CD4-positive, alpha-beta T cell treated with Interleukin-2 at 100 ng/mL for 4 hours (primary cell): Measurements from ENCODE around the gene MKNK1.

ENCODE experiments used
- DNase-seq: peaks from one replicate; pipeline ENCODE4 v3.0.0-alpha.2; 2020; ENCODE audit warnings: low spot score

MKNK1 gene

DNA sequence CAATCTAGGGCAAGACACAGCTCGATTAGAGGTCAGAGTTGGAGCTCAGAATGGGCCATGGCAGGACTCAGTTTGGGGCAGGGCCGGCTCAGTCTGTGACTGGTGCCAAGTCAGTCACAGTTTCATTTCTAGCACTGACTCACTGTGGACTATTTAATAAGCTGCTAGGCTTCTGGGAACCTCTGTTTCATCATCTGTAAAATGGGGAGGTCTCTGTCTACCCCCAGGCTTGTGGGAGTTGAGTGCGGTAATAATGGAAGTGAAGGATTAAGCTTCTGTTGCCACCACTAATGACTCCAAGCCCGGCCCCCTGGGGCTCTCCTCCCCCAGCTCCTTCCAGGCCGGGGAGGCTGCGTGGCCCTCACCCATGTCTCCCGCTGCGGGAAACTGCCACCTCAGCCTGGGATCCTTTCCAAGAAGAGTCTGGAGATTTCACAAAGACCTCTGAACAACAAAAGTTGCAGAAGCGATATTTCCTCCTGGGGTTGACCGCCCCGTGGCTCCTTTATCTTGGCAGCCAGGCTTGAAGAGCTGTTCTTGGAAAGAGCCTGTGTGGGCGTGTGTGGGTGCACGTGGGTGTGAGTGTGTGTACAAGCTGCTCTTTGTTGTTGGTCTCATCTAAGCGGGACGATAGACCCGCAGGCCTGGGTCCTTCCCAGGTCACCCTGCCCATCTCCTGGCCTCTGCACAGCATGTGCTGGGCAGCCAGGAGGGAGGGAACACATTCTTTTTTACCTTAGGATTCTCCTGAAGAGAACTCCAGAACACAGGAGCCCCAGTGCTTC is 81.7 kb downstream of the MKNK1 start:
- no peak for DNase-seq

GRCh38 chr1:46521414-46521813 is 82.7 kb downstream of the MKNK1 start:
- no peak for DNase-seq

DNA sequence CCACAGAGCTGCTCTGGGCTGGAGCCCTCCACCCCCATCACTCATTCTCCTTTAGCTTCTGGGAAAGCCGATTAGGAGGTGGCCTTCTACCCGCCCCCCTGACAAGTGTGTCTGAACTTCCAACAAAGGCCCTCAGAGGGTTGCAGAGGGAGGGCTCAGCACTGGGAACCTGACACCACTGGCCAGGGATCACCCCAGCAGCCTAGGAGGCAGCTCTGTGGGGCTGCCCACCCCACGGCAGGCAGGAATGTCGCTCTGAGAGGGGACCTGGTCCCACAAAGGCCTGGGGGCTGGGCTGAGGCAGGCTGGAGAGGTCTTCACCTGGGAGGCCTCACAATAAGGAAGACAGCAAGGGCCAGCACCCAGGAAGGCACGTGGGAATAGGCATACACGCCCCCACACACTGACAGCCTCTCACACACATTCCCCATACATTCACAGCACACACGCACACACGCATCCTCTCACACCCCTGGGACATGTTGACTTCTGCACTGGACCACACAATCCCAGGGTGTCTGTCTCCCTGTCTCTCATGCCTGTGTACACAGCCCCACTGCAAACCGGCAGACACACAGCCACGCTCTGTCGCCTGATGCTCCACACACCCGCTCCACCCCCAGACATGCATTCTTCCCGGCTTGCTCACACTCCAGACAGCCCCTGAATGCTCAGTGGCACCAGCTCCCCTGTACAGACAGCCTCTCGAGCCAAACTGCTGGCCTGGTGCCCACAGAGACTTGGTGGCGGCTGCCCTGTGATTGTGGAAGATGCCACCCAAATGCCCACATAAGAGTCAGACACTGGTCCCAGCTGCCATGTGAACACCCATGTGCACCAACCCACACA is 83.8 kb downstream of the MKNK1 start:
- DNase-seq: no peak

DNA sequence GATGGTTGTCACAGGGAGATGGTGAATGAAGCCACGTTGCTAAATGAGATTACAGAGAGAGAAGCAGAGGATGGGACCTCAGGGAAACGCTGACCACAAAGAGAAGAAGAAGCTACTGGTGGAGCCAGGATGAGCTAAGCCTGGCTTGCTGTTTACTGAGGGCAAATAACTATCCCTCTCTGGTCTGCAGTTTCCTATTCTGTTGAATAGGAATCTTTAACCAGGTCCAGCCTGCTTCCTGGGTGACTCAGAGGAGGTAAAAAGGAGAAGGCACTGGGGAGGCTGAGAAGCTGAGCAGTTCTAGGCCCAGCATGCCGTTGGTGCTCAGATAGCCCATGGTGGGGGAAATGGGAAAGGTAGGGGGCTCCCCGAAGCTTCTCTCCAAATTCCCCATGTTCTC is 84.9 kb downstream of the MKNK1 start:
- DNase-seq: no peak

- no peak for DNase-seq
These were observed 86.1 kb downstream of the MKNK1 start for GRCh38 chr1:46517932-46518498.

GRCh38 chr1:46517010-46517600 is 87.0 kb downstream of the MKNK1 start:
- no peak for DNase-seq

DNA sequence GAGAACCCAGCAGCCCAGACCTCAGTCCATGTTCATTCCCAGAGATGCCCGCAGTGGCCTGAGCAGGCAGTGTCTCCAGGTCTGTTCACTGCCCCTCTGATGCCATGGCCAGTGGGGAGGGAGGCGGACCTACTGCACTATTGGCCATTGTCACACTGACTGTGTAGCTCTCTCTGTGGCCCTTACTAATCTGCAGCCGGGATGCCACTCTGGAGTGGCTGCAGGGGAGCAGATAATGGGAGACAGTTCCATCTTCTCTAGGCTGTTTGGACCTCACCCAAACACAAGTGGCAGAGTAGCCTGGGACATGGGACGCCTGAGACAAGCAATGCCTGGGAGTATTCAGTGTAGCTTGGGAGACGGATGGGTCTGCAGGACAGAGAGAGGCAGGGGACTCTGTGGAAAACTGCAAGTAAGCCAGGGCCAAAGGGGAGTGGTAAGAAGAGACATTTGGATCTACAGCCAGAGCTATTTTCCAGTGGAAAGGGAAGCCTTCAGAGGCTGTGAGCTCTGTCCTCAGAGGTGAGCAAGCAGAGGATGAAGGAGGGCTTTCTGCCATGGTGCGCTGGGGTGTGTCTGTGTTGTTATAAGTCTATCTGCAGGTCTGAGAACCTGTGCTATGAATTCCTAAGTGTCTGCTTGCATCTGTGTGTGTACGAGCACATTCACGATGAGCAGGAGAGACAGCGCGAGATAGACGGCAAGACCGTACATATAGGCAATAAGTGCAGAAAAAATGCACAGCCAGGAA is 87.7 kb downstream of the MKNK1 start:
- DNase-seq: no peak

- no peak for DNase-seq
These were observed 88.5 kb downstream of the MKNK1 start for GRCh38 chr1:46515576-46515975.

DNA sequence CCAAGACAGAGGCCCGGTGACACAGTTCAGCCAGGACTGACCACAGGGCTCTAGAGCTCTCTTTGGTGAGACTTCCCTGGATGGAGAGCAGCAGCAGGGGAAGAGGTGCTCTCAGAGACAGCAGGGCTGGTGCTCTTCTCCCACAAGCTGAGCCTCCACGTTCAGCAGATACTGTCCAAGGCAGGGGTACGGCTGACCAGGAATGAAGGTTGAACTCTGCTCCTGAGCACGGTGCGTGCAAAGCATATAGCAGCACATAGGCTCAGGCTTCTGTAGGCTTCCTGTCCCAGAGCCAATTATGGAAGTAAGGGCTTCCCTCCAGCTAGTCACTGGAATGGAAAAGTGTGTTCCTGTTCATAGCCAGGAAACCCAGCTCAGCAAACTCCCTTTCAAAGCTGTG is 90.5 kb downstream of the MKNK1 start:
- no peak for DNase-seq

DNA sequence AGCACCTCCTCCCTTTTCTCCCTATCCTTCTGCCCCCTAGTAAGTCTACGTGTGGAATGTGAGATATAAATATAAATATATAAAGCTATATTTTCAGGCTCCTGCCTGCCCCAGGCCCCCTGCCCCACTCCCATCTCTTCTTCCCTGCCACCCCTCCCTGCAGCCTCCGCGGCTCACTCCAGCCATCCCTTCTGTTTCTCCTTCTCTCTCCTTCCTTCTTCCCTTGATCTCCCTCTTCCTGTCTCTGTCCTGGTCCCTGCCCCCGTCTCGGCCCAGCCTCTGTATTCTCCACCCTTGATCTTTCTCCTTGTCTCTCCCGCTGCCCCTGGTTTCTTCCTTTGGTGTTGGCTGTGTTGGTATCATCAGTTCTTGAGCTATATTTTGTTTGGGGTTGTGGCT is 91.3 kb downstream of the MKNK1 start:
- DNase-seq: no peak

DNA sequence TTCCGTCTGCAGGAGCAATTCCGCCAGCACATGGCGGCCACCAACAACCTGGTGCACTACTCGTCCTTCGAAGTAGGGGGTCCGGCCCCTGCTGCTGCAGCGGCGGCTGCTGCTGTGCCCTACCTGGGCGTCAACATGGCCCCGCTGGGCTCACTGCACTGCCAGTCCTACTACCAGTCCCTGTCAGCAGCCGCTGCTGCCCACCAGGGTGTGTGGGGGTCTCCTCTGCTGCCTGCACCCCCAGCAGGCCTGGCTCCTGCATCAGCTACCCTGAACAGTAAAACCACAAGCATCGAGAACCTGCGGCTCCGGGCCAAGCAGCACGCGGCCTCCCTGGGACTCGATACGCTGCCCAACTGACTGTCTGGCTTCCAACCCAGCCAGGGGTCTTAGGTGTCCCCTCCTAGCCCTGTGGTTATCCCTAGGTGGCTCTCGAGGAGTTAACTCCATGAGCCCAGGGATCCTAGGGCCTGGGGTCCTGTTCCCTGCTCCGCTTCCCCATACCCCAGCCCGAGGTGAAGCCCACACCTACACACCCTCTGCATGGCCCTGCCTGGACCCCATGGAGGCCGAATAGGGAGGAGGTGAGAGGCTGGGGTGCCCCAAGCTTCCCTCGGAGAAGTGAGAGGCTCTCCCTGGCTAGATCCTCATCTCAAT is 91.8 kb downstream of the MKNK1 start:
- DNase-seq: no peak

GRCh38 chr1:46510998-46511365 is 93.1 kb downstream of the MKNK1 start:
- DNase-seq: no peak

DNA sequence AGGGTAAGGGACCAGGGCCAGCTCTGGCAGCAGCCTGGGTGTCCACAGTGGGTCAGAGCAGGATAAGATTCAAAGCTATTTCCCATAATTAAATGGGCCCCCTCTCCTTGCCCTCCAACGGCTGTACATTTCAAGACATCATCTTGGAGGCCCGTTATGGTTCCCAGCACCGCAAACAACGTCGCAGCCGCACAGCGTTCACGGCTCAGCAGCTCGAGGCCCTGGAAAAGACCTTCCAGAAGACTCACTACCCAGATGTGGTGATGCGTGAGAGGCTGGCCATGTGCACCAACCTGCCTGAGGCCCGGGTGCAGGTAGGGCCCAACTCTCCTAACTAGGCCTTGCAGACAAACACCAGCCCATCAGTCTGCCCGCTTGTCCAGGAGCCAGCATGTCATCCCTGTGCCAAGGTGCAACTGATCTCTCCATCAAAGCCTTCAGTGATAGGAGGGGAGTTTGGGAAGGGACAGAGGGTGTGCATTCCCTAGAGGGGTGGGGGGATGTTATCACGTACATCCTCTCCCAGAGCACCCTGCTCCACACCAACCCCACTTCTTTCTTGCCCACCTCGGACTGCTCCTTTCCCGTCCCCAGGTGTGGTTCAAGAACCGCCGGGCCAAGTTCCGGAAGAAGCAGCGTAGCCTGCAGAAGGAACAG is 93.6 kb downstream of the MKNK1 start:
- no peak for DNase-seq

DNA sequence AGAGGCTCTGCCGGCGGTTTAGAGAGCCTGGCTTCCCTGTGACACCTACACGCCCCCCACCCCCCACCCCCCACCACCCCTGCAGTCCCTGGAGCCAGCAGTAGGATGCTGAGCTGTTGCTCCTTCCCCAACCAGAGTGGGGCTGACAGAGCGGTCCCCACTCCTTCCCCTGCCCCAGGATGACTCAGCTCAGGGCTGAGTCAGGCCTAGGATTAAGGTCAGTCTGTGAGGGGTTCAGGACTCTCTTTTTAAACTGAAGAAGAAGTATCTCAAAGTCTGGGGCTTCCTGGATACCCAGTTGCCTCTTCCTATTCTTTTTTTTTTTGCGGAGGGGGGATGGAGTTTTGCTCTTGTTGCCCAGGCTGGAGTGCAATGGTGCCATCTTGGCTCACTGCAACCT is 95.3 kb downstream of the MKNK1 start:
- no peak for DNase-seq
